Activated naive CD8-positive, alpha-beta T cell treated with anti-CD3 and anti-CD28 coated beads, Interleukin-2, amount 50 U/mL, for 16 hours (primary cell): ENCODE data around the gene C1GALT1.

Experiments
- DNase-seq: peaks from one replicate; pipeline ENCODE4 v3.0.0-alpha.2; 2020; ENCODE audit warnings: low read depth, low spot score

Gene C1GALT1

GRCh38 chr7:7272294-7272693 is 90.0 kb downstream of the C1GALT1 start:
- no peak for DNase-seq

DNA sequence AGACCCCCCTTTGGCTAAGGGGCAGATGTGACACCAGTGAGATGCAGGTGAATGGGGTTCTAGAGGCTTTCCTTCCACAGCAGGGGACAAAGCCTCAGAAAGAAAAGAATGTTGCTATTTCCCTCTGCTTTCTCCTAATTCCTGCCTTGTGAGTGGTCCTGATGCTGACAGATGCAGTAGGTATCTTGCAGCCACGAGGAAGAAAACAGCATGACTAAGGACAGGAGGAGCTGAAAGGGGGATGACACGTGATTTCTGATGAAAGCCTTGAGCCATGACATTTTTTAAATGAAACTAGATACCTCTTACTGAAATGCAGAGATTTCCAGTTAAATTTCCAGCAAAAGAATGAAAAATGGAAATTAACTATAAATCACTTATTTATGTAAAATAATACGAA is 92.4 kb downstream of the C1GALT1 start:
- DNase-seq: no peak

DNA sequence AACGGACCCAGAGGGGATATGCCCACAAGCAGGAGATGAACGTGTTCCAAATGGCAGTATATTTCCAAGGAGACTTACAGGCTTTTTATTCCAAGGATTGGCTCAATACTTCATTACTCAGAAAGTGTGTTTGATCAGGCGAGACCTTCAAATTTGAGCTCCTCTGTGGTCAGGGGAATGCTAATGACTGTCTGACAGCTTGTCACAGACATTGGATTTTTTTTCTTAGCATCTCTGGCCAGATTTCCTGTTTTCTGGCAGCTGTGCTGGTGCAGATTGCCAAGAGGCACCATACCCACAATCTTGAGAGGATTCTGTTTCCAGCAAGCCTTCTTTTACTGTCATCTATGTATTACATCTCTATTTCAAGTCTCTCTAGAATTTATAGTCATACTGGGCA is 93.8 kb downstream of the C1GALT1 start:
- DNase-seq: no peak

GRCh38 chr7:7290429-7291122 is 108.2 kb downstream of the C1GALT1 start:
- no peak for DNase-seq

GRCh38 chr7:7292085-7292484 is 109.7 kb downstream of the C1GALT1 start:
- DNase-seq: no peak

GRCh38 chr7:7292608-7293007 is 110.3 kb downstream of the C1GALT1 start:
- no peak for DNase-seq

GRCh38 chr7:7293092-7293491 is 110.7 kb downstream of the C1GALT1 start:
- no peak for DNase-seq

DNA sequence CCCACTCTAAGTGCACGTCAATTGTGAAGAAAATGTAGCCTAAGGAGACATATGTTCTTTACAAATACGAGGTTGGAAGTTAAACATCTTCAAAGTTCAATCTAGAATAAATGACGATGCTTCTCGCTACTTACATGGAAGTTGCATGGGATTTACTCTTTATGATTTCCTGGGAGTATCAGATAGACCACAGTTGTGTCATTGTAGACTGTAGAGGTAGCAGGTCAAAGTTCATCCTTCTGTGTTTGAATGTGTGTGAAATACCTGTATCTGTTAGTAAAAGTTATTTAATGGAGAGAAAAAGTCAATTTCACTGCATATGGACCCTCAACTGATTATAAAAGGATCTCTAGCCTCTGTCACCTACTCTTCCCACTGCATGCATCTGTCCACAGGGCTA is 112.6 kb downstream of the C1GALT1 start:
- no peak for DNase-seq
